Measurements from ENCODE around the gene ADIPOR2. TPM values are rescaled to one million over a fixed set of nuclear protein-coding genes. Genes with fewer than 3 reads are reported as not detected.

Gene ADIPOR2
- polyA plus RNA-seq, 1 experiment = 17.5 TPM

DNA sequence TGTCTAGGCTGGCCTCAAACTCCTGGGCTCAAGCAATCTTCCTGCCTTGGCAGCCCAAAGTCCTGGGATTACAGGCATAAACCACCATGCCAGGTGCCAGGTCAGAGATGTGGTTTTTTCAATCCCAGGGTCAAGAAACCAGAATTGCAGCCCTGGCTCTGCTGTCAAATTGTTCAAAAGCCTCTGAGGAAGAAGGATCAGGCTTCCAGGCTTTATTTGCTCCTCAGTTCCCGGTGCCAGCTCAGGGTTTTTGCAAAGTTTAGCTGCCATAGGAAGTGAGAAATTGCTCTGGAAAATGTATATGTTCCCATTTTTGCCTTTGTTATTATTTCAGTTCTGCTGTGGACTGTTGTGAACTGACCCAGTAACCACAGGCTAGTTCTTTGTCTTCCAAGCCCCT lies 33.2 kb upstream of the ADIPOR2 start:
- Histone ChIP-seq H3K27me3 (ENCODE audit: control insufficient read depth, insufficient read depth, low read length) (no peaks in the 10 kb centered on the region), H3K4me3 (ENCODE audit: low read depth, low read length) (no peak overlapping the region), H3K36me3 (ENCODE audit: control insufficient read depth, insufficient read depth, low read length) (no peaks in the 10 kb centered on the region)
- TF ChIP-seq, protein P1, sequence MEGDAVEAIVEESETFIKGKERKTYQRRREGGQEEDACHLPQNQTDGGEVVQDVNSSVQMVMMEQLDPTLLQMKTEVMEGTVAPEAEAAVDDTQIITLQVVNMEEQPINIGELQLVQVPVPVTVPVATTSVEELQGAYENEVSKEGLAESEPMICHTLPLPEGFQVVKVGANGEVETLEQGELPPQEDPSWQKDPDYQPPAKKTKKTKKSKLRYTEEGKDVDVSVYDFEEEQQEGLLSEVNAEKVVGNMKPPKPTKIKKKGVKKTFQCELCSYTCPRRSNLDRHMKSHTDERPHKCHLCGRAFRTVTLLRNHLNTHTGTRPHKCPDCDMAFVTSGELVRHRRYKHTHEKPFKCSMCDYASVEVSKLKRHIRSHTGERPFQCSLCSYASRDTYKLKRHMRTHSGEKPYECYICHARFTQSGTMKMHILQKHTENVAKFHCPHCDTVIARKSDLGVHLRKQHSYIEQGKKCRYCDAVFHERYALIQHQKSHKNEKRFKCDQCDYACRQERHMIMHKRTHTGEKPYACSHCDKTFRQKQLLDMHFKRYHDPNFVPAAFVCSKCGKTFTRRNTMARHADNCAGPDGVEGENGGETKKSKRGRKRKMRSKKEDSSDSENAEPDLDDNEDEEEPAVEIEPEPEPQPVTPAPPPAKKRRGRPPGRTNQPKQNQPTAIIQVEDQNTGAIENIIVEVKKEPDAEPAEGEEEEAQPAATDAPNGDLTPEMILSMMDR (IDR thresholded peaks at IDR 0.05; ENCODE audit: insufficient read depth, low read depth, low read length) = no peak
- no peak for DNase-seq (ENCODE audit: low read depth)
- ChIA-PET POLR2A (no interaction called here), CTCF (interaction anchor here (10.9 kb wide), 1 partner anchor 130 kb away, joined by 242 read pairs; no protein-coding TSS in a partner anchor)

DNA sequence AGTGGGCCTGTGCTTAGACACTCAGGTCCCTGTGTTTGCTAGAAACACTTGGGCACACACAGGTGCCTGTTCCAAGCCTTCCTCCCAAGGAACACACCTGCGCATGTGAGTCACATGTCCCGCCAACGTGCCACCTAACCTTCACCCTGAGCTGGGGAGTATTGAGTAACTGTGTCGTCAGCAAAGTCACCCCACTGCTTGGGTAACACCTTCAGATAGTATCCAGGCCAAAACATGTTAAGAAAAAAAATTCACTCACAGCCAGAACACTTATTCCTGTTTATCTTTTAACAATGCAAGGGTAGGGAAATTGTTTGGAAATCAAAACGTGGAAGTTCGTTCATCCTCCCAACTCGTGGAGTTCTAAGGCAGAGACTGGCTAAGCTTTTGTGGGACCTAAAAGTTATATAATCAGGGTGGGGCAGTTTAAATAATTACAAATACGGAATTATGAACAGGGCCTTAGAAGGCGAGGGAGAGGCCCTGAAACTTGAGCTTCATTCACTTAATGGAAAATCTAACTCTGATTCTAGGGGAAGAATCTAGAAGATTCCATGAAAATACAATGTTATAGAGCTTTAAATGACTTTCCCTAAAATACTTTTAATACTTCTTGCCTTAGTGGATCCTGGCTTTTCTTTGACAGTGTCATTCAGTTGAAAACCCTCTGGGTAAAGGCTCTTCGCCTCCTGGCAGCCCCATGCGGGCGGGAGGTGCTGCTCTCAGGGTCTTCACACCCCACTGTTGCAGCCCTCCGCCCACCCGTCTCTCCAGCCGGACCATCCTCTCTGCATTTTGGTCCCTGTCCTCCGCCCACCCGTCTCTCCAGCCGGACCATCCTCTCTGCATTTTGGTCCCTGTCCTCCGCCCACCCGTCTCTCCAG lies 30.3 kb upstream of the ADIPOR2 start:
- TF ChIP-seq, protein P1 (IDR thresholded peaks at IDR 0.05; ENCODE audit: insufficient read depth, low read depth, low read length) = no peak
- no peak overlapping the region for H3K4me3 ChIP-seq (ENCODE audit: low read depth, low read length)
- H3K27me3 ChIP-seq (ENCODE audit: control insufficient read depth, insufficient read depth, low read length) = no peaks in the 10 kb centered on the region
- DNase-seq (ENCODE audit: low read depth) = no peak
- POLR2A ChIA-PET = no interaction called here
- CTCF ChIA-PET = interaction anchor here (0.6 to 10.9 kb wide), 5 partner anchors 8 to 279 kb away, joined by 3 to 242 read pairs (median 6); no protein-coding TSS in a partner anchor
- no peaks in the 10 kb centered on the region for H3K36me3 ChIP-seq (ENCODE audit: control insufficient read depth, insufficient read depth, low read length)

DNA sequence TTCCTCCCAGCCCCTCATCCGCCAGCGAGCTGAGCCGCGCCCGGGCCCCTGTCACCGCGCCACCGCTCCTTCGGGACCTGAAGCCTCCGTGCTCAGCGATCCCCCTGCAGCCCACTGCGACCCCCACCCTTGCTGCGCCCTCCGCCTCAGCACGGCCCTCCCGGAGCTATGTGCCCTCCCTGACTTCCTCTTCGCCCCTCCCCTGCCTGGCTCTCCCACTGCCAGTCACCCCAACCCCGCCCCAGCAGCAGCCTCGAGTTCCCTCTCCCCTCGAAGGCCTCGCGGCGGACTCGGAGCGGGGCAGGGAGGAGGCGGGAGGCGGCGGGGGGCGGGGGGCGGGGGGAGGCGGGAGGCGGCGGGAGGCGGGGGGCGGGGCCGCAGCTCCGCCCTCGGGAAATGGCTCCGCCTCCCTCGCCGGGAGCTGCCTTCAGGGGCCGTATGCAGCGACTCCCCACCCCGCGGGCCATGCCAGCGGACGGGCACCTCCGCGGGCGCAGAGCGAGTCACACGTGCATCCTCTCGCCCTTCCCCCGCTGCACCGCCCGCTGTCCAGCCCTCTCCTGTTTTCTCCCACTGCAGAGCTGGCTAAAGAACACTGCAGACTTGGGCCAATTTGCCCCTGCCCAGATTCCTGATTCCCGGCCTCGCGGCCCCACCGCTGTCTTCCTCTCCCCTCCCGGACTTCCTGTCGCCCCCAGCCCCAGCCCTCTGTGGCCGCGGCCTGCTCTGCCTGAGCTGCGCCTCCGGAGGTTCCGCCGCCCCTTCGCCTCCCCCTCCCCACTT lies 29.1 kb upstream of the ADIPOR2 start:
- CTCF ChIA-PET = interaction anchor here (0.8 to 10.9 kb wide), 3 partner anchors 9 to 126 kb away, joined by 5 to 242 read pairs (median 12); no protein-coding TSS in a partner anchor
- Histone ChIP-seq H3K4me3 (ENCODE audit: low read depth, low read length) (peak overlapping the region; percentile 47), H3K36me3 (ENCODE audit: control insufficient read depth, insufficient read depth, low read length) (no peaks in the 10 kb centered on the region), H3K27me3 (ENCODE audit: control insufficient read depth, insufficient read depth, low read length) (no peaks in the 10 kb centered on the region)
- POLR2A ChIA-PET = no interaction called here
- DNase-seq (ENCODE audit: low read depth) = peak; percentile 37
- TF ChIP-seq, protein P1 (IDR thresholded peaks at IDR 0.05; ENCODE audit: insufficient read depth, low read depth, low read length) = no peak

DNA sequence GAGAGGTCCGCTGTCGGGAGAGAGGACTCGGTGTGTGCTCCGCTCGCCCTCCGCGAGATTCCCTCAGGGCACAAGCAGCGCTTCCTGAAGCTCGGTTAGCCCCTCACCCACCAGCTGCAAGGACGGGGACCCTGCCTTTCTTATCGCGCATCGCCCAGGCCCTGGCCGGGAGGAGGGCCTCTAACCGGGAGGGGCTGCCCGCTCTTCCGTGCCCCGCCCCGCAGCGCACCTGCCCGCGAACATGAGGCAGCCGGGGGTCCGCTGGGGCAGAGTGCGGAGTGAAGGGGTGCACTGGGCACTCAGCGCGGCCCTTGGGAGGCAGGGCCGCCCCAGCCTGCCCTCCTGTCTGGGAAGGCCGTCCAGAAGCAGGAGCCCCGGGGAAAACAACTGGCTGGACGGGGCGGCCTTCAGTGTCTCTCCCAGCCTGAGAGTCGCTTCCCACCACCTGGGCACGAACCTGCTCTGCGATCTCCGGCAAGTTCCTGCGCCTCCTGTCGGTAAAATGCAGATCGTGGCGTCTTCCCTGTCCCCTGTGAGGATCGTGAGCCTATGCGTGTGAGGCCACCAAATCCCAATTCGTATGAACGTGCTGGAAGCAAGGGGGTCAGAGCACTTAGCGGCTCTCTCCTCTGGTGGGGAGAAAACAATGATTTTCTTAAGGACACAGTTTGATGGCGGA lies 28.0 kb upstream of the ADIPOR2 start:
- POLR2A ChIA-PET = no interaction called here
- CTCF ChIA-PET = no interaction called here
- Histone ChIP-seq H3K36me3 (ENCODE audit: control insufficient read depth, insufficient read depth, low read length) (no peaks in the 10 kb centered on the region), H3K27me3 (ENCODE audit: control insufficient read depth, insufficient read depth, low read length) (no peaks in the 10 kb centered on the region; the same call in 1 of the 2 replicates), H3K4me3 (ENCODE audit: low read depth, low read length) (no peak overlapping the region)
- TF ChIP-seq, protein P1 (IDR thresholded peaks at IDR 0.05; ENCODE audit: insufficient read depth, low read depth, low read length) = peak; percentile 44
- DNase-seq (ENCODE audit: low read depth) = no peak
